ENCODE measurements around the gene DENND6B.
"Not testable (repeated sequence)": the region's sequence is repeated elsewhere in the genome, so short reads cannot be mapped to it uniquely, and the experiment has no call there.

DENND6B gene

DNA sequence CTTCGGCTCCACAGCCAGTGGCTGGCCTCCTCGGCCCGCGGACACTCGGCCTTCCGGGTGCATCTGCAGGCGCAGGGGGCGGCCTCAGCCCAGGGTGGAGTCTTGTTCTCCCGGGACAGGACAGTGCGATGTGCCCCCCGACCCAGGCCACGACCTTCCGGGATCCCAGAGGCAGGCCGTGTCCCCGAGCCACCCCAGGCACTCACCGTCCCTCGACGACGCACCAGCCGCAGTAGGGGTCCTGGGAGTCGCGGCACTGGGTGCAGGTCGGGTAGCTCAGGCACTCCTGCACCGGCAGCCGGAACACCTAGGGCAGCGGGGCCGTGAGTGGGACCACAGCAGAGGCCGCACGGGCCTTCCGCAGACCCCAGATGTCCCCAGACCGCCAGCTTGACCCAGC lies 39.1 kb downstream of the DENND6B start:
- no peak for DNase-seq

DNA sequence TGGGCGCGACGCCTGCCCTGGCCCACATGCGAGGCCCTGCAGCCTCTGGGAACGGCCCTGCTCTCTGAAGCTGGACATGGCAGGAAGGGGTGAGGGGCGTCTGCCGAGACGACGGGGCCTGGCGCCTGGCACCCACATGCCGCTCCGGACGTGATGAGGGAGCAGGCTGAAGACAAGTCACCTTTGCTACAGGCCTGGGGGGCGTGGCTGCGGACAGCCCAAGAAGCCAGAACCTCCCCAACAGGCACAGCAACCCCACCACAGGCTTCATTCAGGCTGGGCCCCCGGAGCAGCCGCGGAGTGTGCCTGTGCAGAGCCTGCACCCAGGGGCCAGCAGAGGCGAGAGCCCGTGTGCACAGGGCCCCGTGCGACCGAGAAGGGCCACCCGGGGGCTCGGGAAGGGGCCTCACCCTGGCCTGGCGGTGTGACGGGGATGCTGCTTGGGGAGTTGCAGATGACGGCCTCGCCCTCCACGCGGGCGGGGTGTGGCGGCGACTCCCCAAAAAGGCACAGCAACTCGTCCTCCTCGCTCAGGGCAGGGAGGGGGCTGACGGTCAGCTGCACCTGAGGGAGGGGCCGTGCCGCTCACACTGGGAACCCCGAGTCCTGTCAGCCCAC lies 40.0 kb downstream of the DENND6B start:
- DNase-seq: no peak

DNA sequence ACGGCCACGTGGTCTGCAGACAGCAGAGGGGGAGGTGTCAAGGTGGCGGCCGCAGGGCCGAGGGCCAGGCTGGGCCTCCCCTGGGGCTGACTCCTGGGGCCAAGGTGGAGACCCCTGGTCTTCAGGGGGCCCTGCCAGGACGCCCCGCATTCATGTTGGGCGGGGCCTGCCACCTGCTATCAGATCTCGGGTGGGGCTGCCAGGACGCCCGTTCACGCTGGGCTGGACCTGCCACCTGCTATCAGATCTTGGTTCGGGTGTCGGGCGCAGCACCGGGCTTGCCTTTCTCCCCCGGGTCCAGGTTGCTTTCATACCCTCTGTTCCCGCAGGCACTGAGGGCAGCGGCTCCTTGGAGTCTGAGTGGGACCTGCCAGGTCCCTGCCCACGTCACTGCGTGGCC lies 40.5 kb downstream of the DENND6B start:
- no peak for DNase-seq

DNA sequence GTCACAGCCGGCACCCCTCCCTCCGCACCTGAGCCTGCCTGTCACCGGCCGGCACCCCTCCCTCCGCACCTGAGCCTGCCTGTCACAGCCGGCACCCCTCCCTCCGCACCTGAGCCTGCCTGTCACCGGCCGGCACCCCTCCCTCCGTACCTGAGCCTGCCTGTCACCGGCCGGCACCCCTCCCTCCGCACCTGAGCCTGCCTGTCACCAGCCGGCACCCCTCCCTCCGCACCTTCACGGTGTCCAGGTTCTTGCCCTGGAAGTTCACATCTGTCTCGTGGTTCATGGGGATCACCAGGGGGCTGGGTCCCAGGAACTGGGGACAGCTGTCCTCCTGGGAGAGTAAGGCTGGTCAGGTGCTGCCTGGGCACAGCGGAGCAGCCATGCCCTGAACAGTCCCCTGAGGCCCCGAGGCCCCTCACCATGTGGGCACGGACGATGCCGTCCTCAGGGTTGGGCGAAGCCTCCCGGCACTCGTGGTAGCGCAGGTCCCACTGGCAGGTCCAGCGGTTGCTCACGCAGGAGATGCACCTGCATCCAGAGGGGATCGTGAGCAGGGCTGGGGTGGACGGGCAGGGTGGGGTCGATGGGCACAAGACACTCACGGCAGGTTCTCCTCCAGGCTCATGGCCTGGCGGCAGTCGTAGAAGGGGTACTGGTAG lies 41.1 kb downstream of the DENND6B start:
- no peak for DNase-seq

DNA sequence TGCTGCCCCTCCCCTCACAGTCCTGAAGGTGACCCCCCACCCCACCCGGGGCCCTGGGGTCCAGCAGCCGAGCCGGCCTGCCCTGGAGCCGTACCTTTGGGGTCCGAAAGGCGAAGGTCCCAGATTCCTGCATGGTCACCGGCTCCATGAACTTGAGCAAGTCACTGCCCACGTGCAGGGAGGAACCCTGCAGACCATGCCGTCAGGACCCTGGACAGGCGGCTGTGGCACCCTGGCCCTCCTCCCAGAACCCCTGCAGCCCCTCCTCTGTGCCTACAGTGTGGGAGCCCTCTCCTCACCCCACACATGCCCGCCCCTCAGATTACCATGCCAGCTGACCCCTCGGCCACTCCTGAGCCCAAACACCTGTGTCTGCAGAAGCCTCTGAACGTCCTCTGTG lies 42.3 kb downstream of the DENND6B start:
- no peak for DNase-seq

DNA sequence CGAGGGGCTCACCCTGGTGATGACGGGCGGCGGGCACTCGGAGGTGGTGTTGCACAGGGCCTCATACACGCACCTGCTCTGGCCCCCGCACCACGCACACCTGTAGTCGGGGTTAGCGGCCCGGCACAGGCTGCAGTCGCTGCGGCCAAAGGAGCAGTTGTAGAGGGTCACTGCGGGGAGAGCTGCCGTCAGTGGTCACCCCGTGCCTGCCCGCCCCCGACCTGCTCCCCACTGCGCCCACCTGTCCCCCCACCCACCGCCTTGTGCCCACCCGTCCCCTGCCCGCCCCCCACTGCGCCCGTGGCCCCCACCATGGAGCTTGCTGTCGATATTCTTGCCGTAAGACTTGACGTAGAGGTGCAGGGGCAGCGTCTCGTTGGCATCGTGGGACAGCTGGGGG lies 43.0 kb downstream of the DENND6B start:
- DNase-seq: no peak

DNA sequence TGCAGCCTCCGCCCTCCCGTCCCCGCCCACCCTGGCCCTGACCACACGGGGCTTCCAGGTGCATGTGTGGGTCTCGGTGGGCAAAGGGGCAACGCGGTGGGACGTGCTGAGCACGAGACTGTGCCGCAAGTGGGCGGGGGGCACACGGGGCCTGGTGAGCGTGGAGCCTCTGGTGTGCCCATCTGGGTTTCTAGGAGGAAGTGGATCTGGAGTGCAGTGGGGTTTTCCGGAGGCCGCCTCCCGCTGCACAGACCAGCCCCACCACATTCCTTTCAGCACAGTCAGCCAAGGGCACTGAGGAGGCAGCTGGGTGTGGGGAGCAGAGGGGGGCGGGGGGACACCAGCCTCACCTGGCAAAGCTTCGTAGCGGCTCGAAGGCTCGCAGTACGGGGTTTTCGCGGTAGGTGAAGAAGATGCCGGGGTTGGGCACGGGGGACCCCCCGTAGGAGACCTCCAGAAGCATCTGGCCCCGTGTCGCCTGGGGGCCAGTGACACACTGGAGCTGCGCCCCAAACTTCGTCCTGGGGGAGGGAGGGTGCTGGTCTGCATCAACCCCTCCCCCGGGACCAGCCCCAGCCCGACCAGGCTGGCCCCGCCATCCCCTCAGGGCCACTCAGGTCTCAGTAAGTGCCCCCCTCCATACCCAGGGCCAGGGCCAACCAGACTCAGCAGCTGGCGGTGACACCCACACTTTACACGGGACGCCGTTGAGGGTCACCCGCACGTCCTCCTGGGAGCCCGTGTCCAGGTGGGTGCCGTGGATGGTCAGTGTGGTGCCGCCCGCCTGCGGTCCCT lies 44.3 kb downstream of the DENND6B start:
- DNase-seq: no peak

DNA sequence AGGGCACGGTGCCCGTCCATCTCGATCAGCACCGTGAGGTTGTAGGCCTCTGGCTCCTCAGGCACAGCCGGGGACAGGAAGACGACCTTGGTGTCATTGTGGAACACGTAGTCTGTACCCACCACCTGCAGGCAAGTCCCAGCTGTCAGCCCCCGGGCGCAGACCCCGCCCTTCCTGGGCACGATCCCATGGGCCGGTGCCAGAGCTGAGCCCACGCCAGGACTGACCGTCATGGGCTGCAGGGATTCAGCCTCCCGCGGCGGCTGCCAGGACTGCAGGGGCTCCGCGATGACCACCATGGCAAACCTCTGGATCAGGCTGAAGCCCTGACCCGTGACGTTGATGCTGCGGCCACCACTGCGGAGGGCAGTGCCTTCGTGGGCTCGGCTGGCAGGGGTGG lies 44.9 kb downstream of the DENND6B start:
- no peak for DNase-seq

DNA sequence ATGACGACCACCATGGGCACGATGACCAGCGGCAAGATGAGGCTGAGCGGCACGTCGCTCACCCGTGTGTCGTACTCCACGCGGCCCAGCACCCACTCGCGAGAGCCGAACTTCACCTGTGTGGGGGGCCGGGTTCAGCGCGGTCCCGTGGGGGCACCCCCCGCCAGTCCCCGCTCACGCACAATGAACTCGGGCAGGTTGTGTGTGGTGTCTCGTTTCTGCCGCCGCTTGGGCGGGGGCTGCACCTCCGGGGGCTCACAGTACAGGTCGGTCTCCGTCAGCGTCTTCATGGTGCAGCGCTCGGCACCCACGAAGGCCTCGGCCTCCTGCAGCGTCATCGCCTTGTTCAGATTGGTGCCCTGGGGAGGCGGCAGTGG lies 45.4 kb downstream of the DENND6B start:
- DNase-seq: no peak

DNA sequence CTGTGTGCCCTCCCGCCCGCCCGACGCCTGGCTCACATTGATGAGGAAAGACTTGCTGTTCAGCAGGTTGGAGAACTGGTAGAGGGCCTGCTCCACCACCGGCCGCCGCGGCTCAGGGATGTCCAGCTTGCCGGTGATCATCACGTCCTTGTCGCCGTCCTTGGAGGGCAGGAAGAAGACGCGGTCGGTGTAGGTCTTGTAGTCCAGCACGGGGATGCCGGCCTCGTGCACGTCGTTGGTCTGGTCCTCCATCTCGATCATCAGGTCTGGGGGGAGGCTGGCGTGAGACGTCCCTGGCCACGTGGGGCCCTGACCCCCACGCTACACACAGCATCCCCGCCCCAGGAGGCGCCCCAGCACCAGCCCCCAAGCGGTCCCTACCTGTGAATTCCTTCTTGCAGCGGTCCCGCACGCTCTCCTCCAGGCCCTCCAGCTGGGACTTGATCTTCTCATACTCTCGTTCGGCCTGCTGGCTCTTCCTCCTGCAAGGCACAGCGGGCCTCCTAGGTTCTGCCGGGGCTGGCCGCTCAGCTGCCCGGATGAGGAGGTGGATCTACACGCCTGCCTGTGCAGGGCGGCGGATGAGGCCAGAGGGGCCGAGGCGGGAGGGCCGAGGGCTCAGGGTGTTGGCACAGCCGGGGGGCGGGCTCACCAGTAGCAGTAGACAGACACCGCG lies 46.0 kb downstream of the DENND6B start:
- DNase-seq: no peak

DNA sequence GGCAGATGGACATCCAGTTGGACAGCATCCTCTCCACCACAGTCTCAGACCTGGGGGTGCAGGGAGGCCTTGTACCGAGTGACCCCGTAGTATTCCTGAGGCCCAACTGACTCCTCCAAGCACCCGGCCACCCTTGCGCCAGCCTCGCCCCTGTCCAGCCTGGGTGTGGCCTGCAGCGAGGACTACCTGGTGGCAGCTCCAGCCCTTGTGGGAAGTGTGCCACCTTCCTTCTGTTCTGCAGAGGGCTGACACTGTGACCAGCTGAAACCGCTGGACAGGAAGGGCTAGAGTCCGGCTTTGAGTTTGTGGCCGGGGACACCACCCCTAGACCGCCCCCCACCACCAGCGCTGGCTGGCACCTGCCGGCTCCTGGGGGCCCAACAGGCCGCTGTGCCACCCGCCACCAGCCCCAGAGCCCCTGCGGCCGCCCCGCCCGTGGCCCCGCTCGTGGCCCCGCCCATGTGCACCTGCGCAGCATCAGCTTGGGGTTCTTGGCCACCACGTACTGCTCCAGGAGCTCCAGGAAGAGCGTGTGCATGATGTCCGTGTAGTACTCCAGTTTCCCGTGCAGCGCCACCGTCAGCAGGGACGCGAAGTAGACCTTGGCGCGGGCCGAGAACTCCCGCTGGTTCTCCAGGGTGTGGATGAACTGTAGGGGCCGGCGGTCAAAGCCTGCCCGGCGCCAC lies 46.6 kb downstream of the DENND6B start:
- DNase-seq: no peak

DNA sequence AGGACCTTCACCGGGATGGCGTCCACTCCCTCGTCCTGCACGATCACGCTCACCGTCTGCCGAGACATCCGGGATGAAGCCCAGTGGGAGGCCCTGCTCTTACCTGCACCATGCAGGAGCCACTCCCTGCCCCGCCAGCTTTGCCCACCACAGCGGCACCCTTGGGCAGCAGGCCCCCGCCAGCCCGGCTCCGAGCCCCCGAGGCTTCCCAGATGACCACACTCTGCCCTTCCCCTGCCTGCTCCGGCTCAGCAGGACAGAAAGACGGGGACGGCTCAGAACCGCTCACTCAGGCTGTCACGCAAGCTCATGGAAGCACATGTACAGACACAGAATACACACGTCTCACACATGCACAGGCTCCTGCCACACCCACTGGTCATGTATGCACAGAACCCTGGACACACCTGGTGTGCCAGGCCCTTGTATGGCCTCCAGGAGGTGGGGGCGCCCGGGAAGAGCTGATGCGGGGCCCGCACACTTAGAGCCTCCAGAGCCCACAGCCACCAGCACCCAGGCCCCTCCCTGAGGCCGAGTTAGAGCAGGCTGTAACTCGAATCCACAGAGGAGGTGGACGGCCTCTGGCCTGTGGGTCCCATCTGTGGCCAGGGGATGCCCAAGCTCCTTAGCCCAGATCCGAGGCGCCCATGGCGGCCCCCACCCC lies 47.7 kb downstream of the DENND6B start:
- DNase-seq: no peak

DNA sequence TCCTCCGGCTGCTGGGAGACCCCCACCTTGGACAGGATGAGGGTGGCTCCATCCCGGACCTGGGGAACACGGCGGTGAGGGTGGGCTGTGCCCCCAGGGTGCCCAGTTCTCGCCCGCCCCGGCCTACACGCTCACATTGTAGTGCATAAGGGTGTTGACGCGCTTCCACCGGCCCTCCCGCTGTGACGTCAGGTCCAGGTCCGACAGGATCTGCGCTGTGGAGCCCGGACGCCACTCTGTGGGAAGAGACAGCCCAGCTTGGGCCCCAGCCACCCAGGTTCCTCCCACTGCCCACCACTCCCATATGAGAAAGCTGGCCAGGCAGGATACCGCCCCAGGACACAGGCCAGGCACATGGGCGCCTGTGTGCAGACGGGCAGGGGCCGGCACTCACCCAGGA lies 48.4 kb downstream of the DENND6B start:
- no peak for DNase-seq

DNA sequence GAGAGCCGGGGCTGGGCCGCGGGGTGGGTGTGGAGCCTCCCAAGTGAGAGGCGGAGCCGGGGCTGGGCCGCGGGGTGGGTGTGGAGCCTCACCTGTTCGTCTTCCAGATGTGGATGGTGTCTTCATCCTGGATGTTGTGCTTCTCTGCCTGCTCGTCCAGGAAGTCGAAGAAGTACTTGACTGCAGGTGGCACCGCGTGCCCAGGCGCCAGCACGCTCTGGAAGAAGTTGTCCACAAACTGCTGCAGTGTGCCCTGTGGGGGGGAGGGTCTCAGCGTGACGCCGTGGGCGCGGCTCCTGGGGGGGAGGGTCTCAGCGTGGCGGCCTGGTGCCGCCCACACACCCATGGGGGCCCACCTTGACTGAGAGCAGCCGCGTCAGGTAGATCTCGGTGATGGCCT lies 49.1 kb downstream of the DENND6B start:
- no peak for DNase-seq

DNA sequence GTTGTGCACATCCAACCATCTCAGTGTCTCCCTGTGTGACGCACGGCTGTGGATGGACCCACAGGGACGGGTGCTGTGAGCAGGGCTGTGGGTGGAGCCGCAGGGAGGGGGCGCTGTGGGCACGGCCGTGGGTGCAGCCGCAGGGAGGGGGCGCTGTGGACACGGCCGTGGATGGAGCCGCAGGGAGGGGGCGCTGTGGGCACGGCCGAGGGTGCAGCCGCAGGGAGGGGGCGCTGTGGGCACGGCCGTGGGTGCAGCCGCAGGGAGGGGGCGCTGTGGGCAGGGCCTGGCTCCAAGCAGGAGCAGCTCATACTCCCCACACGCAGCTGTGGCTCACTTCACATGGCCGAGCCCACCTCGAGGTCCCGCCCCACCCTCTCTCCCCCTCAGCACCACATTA lies 50.7 kb downstream of the DENND6B start:
- peak in 4 of 5 experiments; percentile 27 to 92 (median 48) for DNase-seq

DNA sequence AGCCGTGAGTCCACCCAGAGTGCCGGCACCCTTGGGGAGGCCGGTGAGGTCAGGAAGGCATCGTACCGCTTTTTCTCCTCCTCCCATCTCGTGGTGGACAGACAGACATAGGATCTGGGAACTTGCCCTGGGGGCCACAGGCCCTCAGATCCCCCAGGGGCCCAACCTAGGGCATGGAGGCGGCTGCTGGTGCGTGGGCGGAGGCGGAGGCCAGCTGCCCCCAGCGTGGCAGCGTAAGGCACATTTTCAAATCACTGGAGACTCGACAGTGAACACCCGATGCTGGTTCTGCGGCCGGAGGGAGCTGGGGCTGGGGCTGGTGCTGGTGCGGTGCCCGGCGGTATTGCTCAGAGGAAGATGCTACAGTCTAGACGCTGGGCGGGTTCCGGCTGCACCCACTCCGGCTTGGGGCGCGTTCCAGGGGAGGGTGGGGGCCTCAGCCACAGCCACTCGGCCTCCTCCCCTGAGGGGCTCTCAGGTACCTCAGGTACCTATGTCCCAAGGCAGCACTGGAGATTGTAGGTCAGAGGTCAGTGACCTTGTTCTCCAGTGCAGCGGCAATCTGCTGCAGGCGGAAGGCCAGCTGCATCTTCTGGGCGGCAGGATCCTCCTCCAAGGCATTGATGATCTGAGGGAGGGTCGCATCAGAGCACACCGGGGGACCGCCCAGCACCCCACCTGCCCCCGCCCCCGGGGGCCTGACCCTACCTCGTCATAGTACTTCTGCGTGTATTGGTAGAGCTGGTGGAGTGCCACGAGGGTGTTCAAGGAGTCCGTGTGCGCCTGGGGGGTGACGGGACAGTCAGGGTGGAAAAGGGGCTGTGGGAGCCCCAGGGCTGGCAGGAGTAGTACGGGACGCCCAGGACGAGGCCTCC lies 51.4 kb downstream of the DENND6B start:
- no peak for DNase-seq

DNA sequence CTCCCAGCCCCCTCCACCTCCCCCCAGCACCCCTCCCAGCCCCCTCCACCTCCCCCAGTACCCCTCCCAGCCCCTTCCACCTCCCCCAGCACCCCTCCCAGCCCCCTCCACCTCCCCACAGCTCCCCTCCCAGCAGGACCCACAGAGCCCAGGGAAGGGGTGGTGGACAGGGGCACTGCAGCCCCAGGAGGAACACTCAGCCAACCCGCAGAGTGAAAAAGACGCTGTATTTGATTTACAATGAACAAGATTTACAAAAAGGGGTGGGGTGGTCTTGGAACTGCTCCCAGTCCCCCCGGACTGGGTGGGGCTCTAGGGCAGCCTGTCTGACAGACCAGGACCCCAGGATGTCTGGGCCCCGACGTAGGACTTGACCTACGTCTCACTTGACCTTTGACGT lies 52.0 kb downstream of the DENND6B start:
- no peak for DNase-seq

DNA sequence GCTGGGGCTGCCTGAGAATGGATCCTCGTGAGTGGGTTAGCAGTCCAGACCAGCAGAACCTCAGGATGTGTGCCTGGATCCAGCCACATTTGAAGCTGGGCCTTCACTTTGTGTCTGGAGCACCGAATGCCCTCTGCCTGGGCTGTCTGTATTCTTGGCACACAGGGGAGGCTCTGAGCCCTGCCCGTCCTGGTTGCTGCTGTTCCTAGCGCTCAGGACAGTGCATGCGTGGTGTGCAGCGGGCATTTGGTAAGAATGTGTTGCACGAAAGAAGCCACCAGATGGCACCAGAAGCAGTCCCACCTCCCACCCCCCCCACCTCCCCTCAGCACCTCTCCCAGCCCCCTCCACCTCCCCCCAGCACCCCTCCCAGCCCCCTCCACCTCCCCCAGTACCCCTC lies 52.5 kb downstream of the DENND6B start:
- peak in 1 of 5 experiments; percentile 70 for DNase-seq

DNA sequence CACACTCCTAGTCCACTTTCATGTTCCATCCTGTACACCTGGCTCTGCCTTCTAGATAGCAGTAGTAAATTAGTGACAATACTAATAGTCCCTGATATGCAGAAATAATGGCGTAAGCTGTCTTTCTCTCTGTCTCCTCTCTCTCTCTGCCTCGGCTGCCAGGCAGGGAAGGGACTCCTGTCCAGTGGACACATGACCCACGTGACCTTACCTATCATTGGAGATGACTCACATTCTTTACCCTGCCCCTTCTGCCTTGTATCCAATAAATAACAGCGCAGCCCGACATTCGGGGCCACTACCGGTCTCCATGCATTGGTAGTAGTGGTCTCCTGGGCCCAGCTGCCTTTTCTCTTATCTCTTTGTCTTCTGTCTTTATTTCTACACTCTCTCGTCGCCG lies 53.0 kb downstream of the DENND6B start:
- not testable (repeated sequence) for DNase-seq

DNA sequence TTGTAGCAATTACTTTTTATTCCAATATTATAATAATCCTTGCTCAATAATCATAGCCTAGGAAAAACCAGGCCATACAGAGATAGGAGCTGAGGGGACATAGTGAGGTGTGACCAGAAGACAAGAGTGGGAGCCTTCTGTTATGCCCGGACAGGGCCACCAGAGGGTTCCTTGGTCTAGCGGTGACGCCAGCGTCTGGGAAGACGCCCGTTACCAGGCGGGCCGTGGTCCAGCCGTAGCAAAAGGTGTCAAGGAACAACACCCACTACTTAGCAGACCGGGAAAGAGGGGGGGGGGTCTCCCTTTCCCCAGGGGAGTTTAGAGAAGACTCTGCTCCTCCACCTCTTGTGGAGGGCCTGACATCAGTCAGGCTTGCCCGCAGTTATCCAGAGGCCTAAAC lies 53.5 kb downstream of the DENND6B start:
- DNase-seq: not testable (repeated sequence)
